LNCAP (cell line): ENCODE measurements around the gene ZNF469.

Source experiments
- CTCF ChIP-seq: fragments of 450-650 bp; IDR thresholded peaks from 2 replicates; pipeline ENCODE4 v1.5.1; 2017; ENCODE audit warnings: mild to moderate bottlenecking

The ZNF469 gene

DNA sequence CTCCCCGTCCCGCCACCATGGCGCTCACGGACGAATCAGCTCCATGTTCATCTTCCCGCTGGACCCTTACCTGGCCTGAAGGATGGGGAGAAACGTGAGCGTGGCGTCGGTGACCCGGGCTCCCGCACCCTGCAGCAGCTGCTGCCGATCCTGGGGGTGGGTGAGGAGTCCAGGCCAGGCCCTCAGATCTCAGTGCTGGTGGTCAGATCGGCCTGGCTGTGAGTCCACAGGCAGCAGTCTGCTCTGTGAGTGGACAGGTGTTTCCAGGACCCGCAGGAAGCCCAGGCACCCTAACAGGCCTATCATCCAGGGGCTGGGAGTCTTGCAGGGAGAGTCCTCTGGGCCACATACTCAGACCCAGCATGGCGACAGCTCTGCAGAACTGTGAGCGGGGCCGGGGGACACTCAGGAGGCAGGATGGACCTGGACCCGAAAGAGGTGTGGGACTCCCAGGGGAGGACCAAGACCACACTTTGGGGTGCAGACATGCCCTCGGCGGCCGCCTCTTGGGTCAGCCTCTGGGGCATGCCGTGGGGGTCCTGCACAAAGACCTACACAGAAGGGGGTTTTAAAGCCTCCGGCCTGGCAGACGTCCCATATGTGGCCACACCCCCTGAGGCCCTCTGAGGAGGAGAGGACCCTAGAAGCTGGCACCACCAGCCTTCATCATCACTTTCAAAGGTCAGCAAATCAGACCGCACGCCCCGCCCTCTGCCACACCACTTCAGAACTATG is 27.2 kb upstream of the ZNF469 start:
- TF ChIP-seq CTCF, result no peak

GRCh38 chr16:88356124-88356726 is 26.5 kb upstream of the ZNF469 start:
- TF ChIP-seq CTCF, result no peak

GRCh38 chr16:88356727-88357199 is 26.0 kb upstream of the ZNF469 start:
- no peak for TF ChIP-seq CTCF

DNA sequence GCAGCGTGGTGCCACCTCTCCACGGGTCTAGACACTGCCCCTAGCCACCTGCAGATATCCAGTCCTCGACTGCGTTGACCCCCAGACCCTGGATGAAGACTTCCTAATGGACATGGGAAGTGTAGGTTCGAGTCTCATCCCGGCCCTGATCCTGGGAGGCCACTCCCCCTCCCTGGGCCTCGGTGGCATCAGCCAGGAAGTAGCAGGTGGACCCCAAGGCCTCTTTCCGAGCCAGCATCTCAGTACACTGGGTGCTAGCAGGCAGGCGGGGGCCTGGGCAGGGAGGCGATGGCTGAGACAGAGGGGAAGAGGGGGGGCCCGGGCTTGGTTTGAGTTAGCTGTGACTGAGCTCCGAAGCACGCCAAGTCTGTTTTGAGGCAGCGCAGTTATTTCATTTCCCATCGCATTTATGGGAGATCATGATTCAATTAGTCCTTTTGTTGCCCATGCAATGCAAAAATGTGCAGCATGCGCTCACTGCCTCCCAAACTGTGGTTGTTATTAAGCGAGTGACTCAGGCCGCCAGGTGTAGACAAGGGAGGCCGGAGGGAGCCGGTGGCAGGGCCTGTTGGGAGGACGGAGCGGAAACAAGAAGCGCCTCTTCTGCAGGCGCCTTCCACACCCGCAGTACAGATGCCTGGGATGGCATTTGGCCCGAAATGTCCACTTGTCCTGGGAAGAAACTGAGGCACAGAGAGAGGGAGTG is 25.3 kb upstream of the ZNF469 start:
- no peak for TF ChIP-seq CTCF

- TF ChIP-seq CTCF, result no peak
These were observed 24.7 kb upstream of the ZNF469 start for GRCh38 chr16:88358023-88358420.

- no peak for TF ChIP-seq CTCF
These were observed 23.8 kb upstream of the ZNF469 start for GRCh38 chr16:88359008-88359407.

- no peak for TF ChIP-seq CTCF
These were observed 21.8 kb upstream of the ZNF469 start for GRCh38 chr16:88360999-88361398.
